ENCODE data around the gene SLCO1A2.

DNA sequence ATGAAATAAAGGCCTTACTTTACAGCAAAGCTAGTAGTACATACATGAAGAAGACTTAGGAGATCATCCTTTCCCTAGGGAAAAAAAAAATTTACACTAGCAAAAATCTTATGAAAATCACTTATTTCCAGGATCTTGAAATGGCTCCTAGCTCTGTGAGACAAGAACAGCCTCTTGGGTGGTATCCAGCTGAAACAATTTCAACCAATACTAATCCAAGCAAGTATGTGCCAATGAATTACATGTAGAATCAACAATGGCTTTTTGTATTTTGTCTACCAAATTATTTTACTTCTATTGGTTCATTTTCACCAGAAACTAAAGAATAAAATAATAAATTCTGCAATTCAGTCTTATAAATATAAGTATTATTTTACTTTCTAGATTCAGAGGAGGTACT, 2.7 kb upstream of the SLCO1A2 start:
- TF ChIP-seq, protein P1, sequence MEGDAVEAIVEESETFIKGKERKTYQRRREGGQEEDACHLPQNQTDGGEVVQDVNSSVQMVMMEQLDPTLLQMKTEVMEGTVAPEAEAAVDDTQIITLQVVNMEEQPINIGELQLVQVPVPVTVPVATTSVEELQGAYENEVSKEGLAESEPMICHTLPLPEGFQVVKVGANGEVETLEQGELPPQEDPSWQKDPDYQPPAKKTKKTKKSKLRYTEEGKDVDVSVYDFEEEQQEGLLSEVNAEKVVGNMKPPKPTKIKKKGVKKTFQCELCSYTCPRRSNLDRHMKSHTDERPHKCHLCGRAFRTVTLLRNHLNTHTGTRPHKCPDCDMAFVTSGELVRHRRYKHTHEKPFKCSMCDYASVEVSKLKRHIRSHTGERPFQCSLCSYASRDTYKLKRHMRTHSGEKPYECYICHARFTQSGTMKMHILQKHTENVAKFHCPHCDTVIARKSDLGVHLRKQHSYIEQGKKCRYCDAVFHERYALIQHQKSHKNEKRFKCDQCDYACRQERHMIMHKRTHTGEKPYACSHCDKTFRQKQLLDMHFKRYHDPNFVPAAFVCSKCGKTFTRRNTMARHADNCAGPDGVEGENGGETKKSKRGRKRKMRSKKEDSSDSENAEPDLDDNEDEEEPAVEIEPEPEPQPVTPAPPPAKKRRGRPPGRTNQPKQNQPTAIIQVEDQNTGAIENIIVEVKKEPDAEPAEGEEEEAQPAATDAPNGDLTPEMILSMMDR (IDR thresholded peaks at IDR 0.05; ENCODE audit: low read depth, low read length, poor library complexity, severe bottlenecking) = no peak
- no peak for TF ChIP-seq EZH2phosphoT487 (IDR thresholded peaks at IDR 0.05; ENCODE audit: borderline replicate concordance, low read length)
